Esophagus muscularis mucosa (tissue), 3 donors: ENCODE measurements around the gene SKI.

Source experiments
- POLR2AphosphoS5 ChIP-seq, 2 donors: sonication (generic); formaldehyde crosslinking; IDR thresholded peaks; one replicate each; pipeline ENCODE4 v1.6.1; 2017; ENCODE audit warnings: antibody characterized with exemption in 2 of 2
- TF ChIP-seq, protein P1 (sequence below), 3 experiments: fragments of 200-600 bp in 2 of 3; fragments of 450-650 bp in 1 of 3; sonication (generic) in 2 of 3; IDR thresholded peaks; one replicate each; pipeline ENCODE4 v1.5.1; 2017 to 2019; ENCODE audit warnings: antibody characterized with exemption in 3 of 3, mild to moderate bottlenecking in 2 of 3, moderate library complexity in 1 of 3

DNA sequence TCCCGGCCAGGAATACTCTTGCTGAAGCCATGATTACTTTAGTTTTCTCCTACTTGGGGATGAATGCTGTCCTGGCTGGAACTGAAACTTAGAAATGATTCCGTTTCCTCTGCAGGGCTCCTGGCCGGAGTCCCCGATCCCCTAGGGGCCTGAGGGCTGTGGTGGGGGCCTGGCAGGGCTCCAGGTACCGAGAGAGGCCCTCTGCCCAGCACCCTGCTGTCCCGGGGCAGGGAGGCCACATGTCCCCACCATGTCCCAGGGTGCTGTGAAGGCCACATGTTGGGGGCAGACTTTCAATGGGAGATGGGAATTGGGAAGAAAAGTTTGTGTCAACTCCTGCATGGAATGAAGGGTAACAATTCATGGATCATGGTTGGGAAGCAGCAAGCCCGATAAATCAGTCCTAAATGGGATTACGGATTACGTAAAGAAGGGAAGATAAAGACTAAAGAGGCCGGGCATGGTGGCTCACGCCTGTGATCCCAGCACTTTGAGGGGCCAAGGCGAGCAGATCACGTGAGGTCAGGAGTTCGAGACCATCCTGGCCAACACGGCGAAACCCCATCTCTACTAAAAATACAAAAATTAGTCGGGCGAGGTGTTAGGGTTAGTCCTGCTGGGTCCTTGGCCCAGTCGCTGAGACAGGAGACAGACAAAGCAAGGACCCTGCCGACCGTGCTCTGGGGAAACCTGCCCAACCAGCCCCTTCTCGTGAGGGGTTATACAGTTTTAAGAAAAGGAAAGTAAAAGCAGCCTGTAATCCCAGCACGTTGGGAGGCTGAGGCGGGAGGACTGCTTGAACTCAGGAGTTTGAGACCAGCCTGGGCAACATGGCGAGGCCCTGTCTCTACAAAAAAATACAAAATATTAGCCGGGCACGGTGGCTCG, 125.7 kb downstream of the SKI start:
- TF ChIP-seq POLR2AphosphoS5 (IDR thresholded peaks at IDR 0.05): no peak
- TF ChIP-seq, protein P1, sequence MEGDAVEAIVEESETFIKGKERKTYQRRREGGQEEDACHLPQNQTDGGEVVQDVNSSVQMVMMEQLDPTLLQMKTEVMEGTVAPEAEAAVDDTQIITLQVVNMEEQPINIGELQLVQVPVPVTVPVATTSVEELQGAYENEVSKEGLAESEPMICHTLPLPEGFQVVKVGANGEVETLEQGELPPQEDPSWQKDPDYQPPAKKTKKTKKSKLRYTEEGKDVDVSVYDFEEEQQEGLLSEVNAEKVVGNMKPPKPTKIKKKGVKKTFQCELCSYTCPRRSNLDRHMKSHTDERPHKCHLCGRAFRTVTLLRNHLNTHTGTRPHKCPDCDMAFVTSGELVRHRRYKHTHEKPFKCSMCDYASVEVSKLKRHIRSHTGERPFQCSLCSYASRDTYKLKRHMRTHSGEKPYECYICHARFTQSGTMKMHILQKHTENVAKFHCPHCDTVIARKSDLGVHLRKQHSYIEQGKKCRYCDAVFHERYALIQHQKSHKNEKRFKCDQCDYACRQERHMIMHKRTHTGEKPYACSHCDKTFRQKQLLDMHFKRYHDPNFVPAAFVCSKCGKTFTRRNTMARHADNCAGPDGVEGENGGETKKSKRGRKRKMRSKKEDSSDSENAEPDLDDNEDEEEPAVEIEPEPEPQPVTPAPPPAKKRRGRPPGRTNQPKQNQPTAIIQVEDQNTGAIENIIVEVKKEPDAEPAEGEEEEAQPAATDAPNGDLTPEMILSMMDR (IDR thresholded peaks at IDR 0.05): no peak
